ENCODE measurements around the gene STXBP5L. TPM values are rescaled to one million over a fixed set of nuclear protein-coding genes. Genes with fewer than 3 reads are reported as not detected.

The STXBP5L gene
- total and polyA plus RNA-seq, 10 of the 15 experiments (the other 5 are each of a cell fraction or from before 2014, with no cell fraction given) = under 0.01 to 0.08 (median 0.04) TPM; not detected in 6

DNA sequence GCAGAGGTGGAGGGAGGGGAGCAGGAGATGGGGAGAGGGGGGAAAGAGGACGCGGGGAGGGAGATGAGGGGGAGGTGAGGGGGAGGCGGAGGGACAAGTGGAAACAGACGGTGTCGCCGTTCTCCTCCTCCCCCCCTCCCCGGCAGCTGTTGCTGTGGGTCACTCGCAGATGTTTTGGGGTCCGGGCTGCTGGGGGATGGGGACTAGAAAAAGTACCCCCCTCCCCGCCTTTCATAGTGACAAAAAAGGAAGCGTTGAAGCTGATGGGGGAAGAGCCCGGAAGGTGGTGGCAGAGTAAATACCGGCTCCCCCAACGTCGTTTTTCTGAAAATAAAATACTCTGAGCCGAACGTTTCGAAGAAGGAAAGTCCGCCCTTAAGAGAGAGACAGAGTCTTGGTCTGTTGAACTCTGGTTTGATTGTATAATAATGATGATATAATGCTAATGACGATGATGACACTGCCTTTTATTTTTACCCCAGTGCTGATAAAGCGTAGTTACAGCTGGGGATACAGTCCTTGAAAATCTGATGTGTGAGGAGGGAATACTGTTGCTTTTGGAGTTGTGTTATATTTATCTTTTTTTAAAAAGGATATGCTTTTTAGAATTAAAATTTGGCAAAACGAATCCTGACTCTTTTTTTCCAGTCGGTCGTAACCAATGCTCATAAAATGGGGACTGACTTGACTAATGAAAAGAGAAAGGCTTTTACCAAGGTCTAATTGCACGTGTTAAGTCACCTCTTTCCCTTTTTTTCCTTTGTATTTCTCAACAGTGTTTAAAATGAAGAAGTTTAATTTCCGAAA lies 993 bp downstream of the STXBP5L start (continued):
- no peak for TF ChIP-seq USF1 (IDR thresholded peaks at IDR 0.05; ENCODE audit: borderline replicate concordance, extremely low read length, insufficient read depth, low read depth, low read length)
- no peak for TF ChIP-seq TARDBP (IDR thresholded peaks at IDR 0.05; ENCODE audit: borderline replicate concordance)
- no peak for TF ChIP-seq IKZF2 (IDR thresholded peaks at IDR 0.05)
- no peak for TF ChIP-seq GABPA (IDR thresholded peaks at IDR 0.05; ENCODE audit: low read depth)
- TF ChIP-seq REST (IDR thresholded peaks at IDR 0.05; ENCODE audit: low read depth, low read length) = no peak
- TF ChIP-seq NRF1 (conservative IDR thresholded peaks at IDR 0.05; ENCODE audit: low read depth, low read length) = no peak

GRCh38 chr3:120909602-120909878 lies 1.5 kb downstream of the STXBP5L start:
- no peak for DNase-seq (ENCODE audit: low read depth, low spot score)
- Histone ChIP-seq H3K4me3 (no peak overlapping the region), H2AFZ (ENCODE audit: control insufficient read depth, low read depth, low read length) (no peak overlapping the region), H3K4me2 (ENCODE audit: control insufficient read depth, insufficient read depth) (no peak overlapping the region), H3K27ac (ENCODE audit: control insufficient read depth, insufficient read depth) (no peak overlapping the region), H3K27me3 (replicated peaks in 1 of 2; ENCODE audit: control insufficient read depth in 2 of 2, insufficient read depth in 2 of 2, low read length in 1 of 2) (peaks cover 3 to 7% of the 10 kb centered on the region in 2 experiments; a peak in 2 of 4 replicates), H3K79me2 (ENCODE audit: control insufficient read depth, insufficient read depth, low read length) (no peaks in the 10 kb centered on the region), H3K4me1 (ENCODE audit: control insufficient read depth, insufficient read depth, low read length) (no peaks in the 10 kb centered on the region), H3K36me3 (ENCODE audit: control insufficient read depth in 2 of 2, insufficient read depth in 2 of 2, low read length in 1 of 2) (no peaks in the 10 kb centered on the region), H3K9ac (ENCODE audit: control insufficient read depth, insufficient read depth, low read length) (no peak overlapping the region), H4K20me1 (ENCODE audit: control insufficient read depth, insufficient read depth) (no peaks in the 10 kb centered on the region), H3K9me3 (replicated peaks; ENCODE audit: control insufficient read depth, insufficient read depth, low read length) (no peaks in the 10 kb centered on the region)
- SMC1A ChIA-PET (ENCODE audit: uncharacterized antibody, unreplicated experiment) = no interaction called here
- 1% methylated on average over 4 of the region's 4 CpGs for WGBS (ENCODE audit: insufficient coverage, insufficient replicate concordance, low lambda C conversion rate, missing lambda C conversion rate)
- no peak for ATAC-seq
- POLR2A ChIA-PET = no interaction called here
- in situ Hi-C loops (cut with MboI) = no loop called here
- CTCF ChIA-PET = interaction anchor here (0.5 kb wide), 1 partner anchor 44 kb away, joined by 4 read pairs; no protein-coding TSS in a partner anchor
- BruUV-seq (replicated peaks) = no TSS peak
- RAD21 ChIA-PET (ENCODE audit: unreplicated experiment) = no interaction called here
- intact Hi-C loops (cut with micrococcal nuclease; ENCODE audit: unreplicated experiment) = no loop called here
- FAIRE-seq = no peak
- no peak for TF ChIP-seq NFIC (IDR thresholded peaks at IDR 0.05; ENCODE audit: low read depth, low read length)
- no peak for TF ChIP-seq HDAC6 (IDR thresholded peaks at IDR 0.05; ENCODE audit: unreplicated experiment)
- no peak for TF ChIP-seq EZH2 (IDR thresholded peaks at IDR 0.05; ENCODE audit: borderline replicate concordance, control insufficient read depth, low read depth, low read length)
- no peak for TF ChIP-seq SMAD5 (IDR thresholded peaks at IDR 0.05; ENCODE audit: low read depth)
- TF ChIP-seq, protein P1, sequence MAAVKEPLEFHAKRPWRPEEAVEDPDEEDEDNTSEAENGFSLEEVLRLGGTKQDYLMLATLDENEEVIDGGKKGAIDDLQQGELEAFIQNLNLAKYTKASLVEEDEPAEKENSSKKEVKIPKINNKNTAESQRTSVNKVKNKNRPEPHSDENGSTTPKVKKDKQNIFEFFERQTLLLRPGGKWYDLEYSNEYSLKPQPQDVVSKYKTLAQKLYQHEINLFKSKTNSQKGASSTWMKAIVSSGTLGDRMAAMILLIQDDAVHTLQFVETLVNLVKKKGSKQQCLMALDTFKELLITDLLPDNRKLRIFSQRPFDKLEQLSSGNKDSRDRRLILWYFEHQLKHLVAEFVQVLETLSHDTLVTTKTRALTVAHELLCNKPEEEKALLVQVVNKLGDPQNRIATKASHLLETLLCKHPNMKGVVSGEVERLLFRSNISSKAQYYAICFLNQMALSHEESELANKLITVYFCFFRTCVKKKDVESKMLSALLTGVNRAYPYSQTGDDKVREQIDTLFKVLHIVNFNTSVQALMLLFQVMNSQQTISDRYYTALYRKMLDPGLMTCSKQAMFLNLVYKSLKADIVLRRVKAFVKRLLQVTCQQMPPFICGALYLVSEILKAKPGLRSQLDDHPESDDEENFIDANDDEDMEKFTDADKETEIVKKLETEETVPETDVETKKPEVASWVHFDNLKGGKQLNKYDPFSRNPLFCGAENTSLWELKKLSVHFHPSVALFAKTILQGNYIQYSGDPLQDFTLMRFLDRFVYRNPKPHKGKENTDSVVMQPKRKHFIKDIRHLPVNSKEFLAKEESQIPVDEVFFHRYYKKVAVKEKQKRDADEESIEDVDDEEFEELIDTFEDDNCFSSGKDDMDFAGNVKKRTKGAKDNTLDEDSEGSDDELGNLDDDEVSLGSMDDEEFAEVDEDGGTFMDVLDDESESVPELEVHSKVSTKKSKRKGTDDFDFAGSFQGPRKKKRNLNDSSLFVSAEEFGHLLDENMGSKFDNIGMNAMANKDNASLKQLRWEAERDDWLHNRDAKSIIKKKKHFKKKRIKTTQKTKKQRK (IDR thresholded peaks at IDR 0.05; ENCODE audit: low read depth, low read length) = no peak
- no peak for TF ChIP-seq TBL1XR1 (IDR thresholded peaks at IDR 0.05; ENCODE audit: low read depth, low read length)
- TF ChIP-seq USF1 (IDR thresholded peaks at IDR 0.05; ENCODE audit: borderline replicate concordance, extremely low read length, insufficient read depth, low read depth, low read length) = no peak
- no peak for TF ChIP-seq ATF7 (IDR thresholded peaks at IDR 0.05; ENCODE audit: low read depth)
